ENCODE data around the gene WWTR1. TPM values are rescaled to one million over a fixed set of nuclear protein-coding genes. Genes with fewer than 3 reads are reported as not detected.

The WWTR1 gene
- total RNA-seq, 1 experiment from 2014 or later = 24.4 TPM

DNA sequence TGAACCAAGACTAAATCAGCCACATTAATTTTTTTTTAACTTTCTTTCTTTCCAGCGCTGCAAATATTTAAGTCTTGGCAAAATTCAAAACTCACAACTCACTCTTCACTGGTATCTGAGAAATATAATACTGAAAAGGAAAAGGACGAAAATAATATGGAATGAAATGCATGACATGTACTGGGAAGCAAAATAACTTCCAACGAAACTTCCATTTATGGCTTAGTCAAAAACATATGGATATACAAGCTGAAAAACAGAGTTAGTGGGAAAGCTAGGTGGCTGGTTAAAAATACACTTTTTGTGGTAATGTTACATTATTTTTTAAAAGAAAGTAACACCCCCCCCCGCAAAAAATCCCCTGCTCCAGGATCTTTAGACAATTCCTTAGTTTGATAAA lies 97.2 kb downstream of the WWTR1 start:
- Mint-ChIP-seq H3K27me3 (ENCODE audit: low read depth) (no peaks in the 10 kb centered on the region), H3K9me3 (no peaks in the 10 kb centered on the region), H3K4me3 (no peak overlapping the region), H3K4me1 (peaks cover 34 to 35% of the 10 kb centered on the region in 2 experiments), H3K36me3 (ENCODE audit: insufficient read depth in 1 of 3, low read depth in 3 of 3) (no peaks in the 10 kb centered on the region), H3K27ac (no peak overlapping the region)
- Histone ChIP-seq H3K79me2 (ENCODE audit: insufficient read depth, low read length) (no peaks in the 10 kb centered on the region), H3K9ac (ENCODE audit: extremely low read depth, insufficient read length, low read length) (no peak overlapping the region), H4K8ac (replicated peaks; ENCODE audit: insufficient read length, low read depth, low read length) (no peak overlapping the region), H3K4ac (ENCODE audit: low read depth, low read length) (no peak overlapping the region), H2AFZ (ENCODE audit: low read length) (no peak overlapping the region), H3T11ph (ENCODE audit: low read length) (no peak overlapping the region), H3K4me2 (ENCODE audit: insufficient read depth, insufficient read length, low read length) (no peak overlapping the region), H3K27me3 (ENCODE audit: insufficient read depth, low read length) (no peaks in the 10 kb centered on the region), H2BK20ac (ENCODE audit: low read depth, low read length, poor library complexity, severe bottlenecking) (no peak overlapping the region), H4K5ac (ENCODE audit: insufficient read length, low read depth, low read length) (no peak overlapping the region), H3K56ac (ENCODE audit: insufficient read length, low read depth, low read length) (no peak overlapping the region), H3K23ac (ENCODE audit: insufficient read length, low read depth, low read length) (no peak overlapping the region), H2AK5ac (ENCODE audit: insufficient read length, low read length) (no peak overlapping the region), H3K9me3 (ENCODE audit: control insufficient read depth, low read depth, low read length) (no peaks in the 10 kb centered on the region), H3K14ac (ENCODE audit: insufficient read depth, low read length) (no peak overlapping the region), H3K23me2 (ENCODE audit: insufficient read length, low read depth, low read length, poor library complexity, severe bottlenecking) (no peaks in the 10 kb centered on the region), H2BK5ac (ENCODE audit: insufficient read length, low read length) (no peak overlapping the region), H4K20me1 (ENCODE audit: control insufficient read depth, insufficient read depth, insufficient read length) (no peaks in the 10 kb centered on the region), H3K18ac (ENCODE audit: insufficient read length, low read depth, low read length) (no peak overlapping the region), H4K91ac (ENCODE audit: insufficient read length, low read depth, low read length) (no peak overlapping the region), H2BK12ac (ENCODE audit: insufficient read length, low read depth, low read length) (no peak overlapping the region), H2BK15ac (ENCODE audit: low read depth, low read length) (no peak overlapping the region), H3K27ac (ENCODE audit: insufficient read length, low read depth, low read length) (no peak overlapping the region), H3K79me1 (ENCODE audit: insufficient read depth, low read depth, low read length, poor library complexity, severe bottlenecking) (peaks cover 6% of the 10 kb centered on the region), H2BK120ac (ENCODE audit: low read depth, low read length, poor library complexity, severe bottlenecking) (no peak overlapping the region), H3K4me1 (ENCODE audit: insufficient read depth, low read length) (peaks cover 4% of the 10 kb centered on the region)
- no peak for TF ChIP-seq CTCF (conservative IDR thresholded peaks at IDR 0.05)
- WGBS (ENCODE audit: extremely low coverage, insufficient read length, low lambda C conversion rate) = no CpG with 5 or more reads among the region's 4 CpGs
- no peak for DNase-seq
